ENCODE data around the gene PREPL.
A peak's percentile ranks its signal among the peaks of the same experiment; 100 is the strongest.

Gene PREPL

DNA sequence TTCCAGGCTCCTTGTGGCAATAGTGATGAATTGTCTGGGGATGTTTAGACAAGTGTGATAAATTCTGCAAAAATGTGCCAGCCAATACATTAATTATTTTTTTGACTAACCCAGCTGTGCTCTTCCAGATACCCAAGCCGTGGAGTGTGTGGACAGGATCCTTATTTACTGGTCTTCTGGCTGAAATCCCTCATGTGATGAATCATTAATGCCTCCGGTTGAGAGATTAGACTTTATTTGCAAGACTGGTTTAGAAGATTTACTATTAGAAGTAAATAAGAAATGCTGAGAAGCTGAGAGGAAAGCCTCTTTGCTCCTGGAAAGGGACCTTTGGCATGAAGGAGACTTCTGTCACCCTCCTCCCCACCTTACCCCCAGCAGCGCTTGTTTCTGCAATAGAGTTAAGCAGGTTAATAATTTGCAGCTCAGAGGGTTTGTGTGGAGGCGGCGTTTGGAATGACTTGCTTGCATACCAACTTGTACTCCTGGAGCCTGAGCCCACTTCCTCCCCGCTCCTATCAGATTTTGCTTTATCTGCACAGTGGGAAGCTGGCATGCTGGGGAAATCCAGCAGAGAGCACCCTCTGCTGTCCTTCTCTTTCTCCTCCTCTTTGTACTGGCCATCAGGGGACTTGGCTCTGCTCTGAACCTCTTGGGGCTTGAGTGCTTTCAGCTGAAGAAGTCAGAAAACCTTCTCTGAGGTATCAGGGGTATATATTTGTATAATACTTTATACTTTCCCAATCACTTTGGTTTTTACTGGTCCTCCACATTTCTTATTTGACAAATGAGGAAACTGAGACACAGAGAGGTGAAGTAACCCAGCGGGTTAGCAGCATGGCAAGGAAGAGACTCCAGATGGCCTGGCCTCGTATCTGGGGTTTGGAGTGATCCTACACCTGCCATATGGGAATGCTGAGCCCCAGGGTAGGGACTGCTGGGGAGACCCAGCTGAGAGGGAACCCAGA, 69.7 kb downstream of the PREPL start:
- peak; percentile 80 for DNase-seq

DNA sequence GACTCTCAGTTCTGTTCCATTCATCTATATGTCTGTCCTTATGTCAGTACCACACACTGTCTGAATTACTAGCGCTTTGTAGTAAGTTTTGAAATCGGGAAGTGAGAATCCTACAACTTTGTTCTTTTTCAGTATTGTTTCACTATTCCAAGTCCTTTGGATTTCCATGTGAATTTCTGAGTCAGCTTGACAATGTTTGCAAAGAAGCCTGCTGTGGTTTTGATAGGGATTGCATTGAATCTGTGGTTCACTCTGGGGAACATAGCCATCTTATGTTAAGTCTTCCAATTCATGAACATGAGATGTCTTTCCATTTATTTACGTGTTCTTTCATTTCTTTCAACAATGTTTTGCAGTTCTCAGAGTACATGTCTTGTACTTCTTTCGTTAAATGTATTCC, 71.0 kb downstream of the PREPL start:
- peak; percentile 16 for DNase-seq

DNA sequence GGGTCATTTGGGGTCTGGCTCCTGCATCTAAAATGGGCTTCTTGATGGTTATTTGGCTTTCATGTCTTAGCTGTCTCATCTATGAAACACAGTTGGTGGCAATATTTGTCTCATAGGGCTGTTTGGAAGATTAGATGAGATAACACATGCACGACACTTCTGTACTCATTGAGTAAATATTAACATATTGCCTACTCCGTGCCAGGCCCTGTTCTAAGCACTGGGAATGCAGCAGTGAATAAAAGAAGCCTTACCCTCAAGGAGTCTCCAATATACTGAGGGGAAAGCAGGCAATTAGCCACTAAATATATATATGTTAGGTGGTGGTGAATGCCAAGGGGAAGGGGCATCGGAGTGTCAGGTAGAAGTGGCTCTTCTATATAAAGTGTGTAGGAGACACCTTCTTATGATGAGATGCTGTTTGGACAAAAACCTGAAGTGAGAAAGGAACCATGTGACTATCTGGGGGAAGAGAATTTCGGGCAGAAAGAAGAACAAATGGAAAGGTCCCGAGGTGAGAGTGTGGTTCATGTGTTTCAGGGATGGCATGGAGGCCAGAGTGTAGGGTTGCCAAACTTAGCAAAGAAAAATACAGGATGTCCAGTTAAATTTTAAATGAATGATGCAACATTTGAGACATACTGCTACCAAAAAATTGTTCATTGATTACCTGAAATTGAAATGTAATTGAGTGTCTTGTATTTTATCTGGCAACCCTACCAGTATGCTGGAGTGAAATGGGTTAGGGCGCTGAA, 74.2 kb downstream of the PREPL start:
- DNase-seq: no peak

DNA sequence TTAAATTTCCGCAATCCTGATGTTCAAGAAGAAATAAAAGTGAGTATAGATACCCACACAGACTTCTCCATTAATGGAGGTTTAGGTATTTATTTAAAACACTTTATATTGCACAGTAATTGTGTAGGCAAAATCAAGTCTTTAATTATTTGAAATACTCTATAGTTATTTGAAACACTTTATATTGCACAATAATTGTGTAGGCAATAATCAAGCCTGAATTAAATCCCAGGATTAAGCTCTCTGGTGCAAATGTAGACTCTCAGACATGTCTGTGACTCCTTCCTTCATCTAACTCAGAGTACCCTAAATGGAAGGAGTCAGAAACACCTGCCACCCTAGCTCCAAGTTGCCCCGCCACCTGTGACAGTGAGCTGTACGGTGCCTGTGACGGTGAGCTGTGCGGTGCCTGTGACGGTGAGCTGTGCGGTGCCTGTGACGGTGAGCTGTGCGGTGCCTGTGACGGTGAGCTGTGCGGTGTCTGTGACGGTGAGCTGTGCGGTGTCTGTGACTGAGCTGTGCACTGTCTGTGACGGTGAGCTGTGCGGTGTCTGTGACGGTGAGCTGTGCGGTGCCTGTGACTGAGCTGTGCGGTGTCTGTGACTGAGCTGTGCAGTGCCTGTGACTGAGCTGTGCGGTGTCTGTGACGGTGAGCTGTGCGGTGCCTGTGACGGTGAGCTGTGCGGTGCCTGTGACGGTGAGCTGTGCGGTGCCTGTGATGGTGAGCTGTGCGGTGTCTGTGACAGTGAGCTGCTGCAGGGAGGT, 75.0 kb downstream of the PREPL start:
- no peak for DNase-seq

DNA sequence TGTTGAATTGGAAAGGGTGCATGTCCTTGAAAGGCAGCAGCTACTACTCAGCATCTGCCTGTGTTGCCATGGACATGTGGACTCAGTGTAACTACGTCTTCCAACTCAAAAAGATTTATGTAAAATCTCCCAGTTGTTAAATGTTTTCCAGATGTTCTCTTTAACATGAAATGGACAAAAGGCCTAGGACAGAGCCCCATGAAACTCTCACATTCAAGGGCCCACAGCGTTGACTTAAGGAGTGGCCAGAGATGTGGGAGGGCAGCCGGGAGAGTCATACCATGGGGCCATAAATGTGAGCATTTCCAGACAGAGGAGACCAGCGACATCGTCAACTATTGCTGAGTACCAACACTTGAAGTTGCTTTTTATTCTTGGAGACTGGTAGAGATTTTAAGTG, 76.1 kb downstream of the PREPL start:
- DNase-seq: no peak

DNA sequence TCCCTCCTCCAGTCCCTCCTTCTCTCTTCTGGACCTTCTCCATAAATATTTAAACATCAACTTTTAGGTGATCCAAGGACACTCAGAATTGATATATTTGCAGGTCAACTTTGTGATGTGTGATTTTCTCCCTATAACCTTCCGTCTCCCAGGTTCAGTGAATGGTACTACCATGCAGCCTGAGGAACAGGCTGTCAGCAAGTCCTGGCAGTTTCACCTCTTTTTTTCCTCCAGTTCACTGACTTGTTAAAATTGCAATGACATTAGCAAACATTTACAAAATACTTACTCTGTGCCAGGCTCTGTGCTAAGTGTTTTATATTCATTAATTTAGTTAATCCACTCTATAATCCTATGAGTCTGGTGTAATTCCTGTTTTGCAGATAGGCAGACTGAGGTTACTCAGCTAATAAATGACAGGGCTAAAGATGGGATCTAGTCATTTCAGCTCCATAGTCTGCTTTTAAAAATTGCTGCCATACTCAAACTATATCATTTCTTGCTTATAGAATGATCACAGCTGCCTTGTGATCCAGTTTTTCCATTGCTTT, 78.1 kb downstream of the PREPL start:
- DNase-seq: no peak

DNA sequence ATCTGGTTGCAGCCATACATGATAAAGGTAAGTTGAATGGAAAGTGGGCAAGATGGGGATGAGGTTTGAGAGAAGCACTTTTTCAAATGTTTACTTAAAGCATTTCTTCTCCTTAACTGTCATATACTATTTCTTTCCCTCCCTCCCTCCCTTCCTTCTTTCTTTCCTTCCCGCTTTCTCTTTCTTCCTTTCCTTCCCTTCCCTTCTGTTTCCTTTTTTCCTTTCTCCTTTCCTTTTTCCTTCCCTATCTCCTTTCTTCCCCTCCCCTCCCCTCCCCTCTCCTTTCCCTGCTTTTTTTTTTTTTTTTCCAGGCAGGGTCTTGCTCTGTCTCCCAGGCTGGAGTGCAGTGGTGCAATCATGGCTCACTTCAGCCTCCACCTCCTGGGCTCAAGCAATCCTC, 80.4 kb downstream of the PREPL start:
- DNase-seq: no peak

DNA sequence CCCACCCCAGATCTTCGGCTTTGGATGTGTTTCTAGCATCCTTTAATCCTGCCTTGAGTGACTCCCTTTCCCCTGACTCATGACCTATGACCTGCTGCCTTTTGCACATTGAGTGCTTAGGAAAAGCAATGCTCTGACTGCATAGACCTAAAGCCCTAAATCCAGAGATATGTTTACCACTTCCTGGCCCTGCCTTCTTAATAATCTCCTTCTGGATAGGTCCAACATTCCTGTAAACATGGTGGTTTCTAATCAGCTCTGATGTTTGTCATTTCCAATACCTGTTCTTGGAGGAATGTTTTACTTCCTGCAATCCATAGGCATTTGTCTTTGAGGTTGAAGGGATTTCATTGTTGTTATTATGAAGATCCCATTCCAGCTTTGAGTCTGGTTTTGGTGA, 83.8 kb downstream of the PREPL start:
- DNase-seq: no peak

DNA sequence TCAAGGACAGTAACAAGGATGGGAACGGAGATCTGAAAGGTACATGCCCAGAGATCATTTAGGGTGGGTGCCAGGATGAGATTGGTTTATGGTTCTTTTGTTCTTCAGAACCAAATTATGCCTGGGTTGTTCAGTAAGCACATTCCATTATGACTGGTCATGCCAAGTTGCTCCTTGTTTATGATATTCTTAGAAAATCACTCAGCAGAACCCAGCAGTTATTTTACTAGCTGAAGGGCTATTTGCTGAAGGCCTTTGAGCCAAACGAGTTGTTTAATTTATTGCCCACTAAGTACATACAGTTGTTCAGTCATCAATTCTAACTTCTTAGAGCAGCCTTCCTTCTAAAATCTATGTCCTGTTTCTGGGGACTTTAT, 85.4 kb downstream of the PREPL start:
- no peak for DNase-seq

DNA sequence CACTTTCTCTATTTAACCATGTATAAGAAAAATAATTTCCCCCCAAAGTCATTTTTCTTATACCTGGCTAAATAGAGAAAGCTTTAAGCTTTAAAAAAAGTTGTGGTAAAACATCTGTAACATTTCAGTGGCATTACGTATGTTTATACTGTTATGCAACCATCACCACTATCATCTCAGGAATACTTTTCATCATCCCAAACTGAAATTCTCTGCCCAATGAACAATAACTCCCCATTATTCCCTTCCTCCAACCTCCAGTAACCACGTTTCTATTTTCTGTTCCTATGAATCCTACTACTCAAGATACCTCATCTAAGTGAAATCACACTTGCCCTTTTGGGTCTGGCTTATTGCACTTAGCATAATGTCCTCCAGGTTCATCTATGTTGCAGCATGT, 87.7 kb downstream of the PREPL start:
- DNase-seq: no peak

DNA sequence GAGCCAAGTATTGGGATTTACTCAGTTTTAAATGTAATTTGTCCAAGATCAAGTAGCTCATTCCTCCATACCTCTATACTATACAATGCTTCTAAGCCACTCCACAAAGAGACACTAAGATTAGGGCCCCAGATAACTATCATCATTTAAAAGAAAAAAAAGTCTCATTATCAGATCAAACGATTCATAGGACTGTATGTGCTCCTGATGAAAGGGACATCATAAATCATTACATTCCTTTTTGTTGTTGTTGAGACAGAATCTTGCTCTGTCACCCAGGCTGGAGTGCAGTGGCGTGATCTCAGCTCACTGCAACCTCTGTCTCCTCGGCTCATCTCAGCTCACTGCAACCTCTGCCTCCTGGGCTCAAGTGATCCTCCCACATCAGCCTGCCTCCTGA, 88.2 kb downstream of the PREPL start:
- no peak for DNase-seq

DNA sequence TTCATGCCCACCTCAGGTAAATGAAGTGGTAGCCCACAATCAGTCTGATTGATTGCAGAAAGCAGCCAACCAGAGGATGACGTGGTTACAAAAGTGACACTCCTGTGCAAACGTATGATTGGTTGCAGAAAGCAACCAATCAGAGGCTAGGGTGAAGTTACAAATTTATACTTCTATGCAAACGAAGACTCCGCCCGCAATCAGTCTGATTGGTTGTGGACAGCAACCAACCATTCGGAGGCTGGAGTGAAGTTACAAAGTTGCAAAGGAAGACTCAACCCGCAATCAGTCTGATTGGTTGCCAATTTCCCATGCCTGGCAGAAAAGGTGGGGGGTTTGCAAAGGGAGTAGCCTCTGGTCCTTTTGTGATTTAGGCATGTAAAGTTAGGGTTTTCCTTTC, 90.0 kb downstream of the PREPL start:
- no peak for DNase-seq

DNA sequence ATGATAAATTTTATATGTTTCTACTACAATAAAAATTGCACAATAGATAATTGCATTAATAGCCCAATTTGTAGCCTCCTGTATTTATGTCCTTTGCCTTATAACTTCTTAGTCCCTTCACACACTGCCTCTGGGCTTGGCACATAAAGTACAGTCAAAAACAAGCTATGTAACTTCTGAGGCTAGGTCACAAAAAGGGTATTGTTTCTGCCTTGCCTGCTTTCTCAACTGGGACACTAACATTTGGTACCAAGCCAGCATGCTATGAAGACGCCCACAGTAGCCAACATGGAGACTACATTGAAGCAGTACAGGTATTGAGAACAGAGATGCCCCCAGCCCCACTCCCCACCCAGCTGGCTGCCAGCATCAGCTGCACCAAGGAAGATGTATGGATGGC, 91.5 kb downstream of the PREPL start:
- DNase-seq: no peak

DNA sequence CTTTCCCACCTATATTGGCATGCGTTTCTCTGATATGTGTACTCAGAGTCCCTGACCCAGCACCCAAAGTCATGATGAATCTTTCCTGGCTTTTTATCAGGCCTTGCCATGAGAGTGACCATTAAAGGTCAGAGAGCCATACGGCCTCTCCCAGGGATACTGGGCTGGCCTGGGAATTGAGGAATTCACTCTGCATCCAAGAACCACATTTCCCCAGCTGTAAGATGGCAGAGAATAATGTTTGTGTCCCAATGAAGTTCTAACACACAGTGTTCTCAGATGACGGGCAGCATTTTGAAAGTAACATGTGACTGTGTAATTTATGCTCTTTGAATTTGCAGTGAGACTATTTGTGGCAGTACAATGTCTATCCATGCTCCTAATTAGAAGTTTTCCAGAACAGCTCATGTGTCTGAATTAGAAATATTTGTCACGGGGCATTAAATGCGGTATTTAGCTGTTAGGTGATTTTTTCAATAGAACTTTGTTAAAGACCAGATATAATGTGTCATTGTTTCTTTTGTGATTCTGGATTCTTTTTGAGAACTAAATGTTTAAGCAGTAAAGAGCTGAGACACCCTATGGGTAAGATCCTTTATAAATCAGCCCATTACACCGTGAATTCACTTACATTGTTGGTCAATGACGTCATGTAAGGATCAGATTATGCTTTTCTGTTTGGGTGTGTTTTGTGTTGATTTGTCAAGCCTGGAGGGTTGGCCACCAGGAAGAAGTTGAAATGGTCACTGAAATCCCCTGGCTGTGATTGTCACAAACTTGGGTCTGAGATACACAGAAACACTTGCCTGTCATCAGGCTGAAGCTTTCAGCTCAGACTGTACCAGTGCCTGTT, 93.3 kb downstream of the PREPL start:
- DNase-seq: no peak
